ENCODE results near the gene SNRPB. TPM values are rescaled to one million over a fixed set of nuclear protein-coding genes. Genes with fewer than 3 reads are reported as not detected.

The SNRPB gene
- total RNA-seq (100 to 1,000 TPM in 8 of 9 donors, 10 to 100 TPM in 1; 77.7 to 265 (median 162) TPM), polyA plus RNA-seq (100 to 1,000 TPM in 2 of 3 donors, 10 to 100 TPM in 1; 66.2 to 192 (median 109) TPM)
- long read RNA-seq, donor 1, transcript SNRPB-202 (7 exons, 1,008 nt) = minor isoform, 38 of 291 reads
- long read RNA-seq, donor 1, transcript SNRPB-201 (7 exons, 1,154 nt) = major isoform, 92 of 291 reads
- long read RNA-seq, donor 1, partial matches to known transcripts = 156 of 291 reads
- long read RNA-seq, donor 1, other reads (novel, unspliced or antisense) = 5 of 291 reads
- long read RNA-seq, donor 2, transcript SNRPB-201 (7 exons, 1,154 nt) = major isoform, 45 of 141 reads
- long read RNA-seq, donor 2, transcript SNRPB-202 (7 exons, 1,008 nt) = minor isoform, 18 of 141 reads
- long read RNA-seq, donor 2, partial matches to known transcripts = 78 of 141 reads
- long read RNA-seq, donor 2, other reads (novel, unspliced or antisense) = 0 of 141 reads
- long read RNA-seq, donor 3, transcript SNRPB-201 (7 exons, 1,154 nt) = major isoform, 41 of 116 reads
- long read RNA-seq, donor 3, transcript SNRPB-202 (7 exons, 1,008 nt) = minor isoform, 22 of 116 reads
- long read RNA-seq, donor 3, partial matches to known transcripts = 53 of 116 reads
- long read RNA-seq, donor 3, other reads (novel, unspliced or antisense) = 0 of 116 reads
- long read RNA-seq, donor 4, transcript SNRPB-201 (7 exons, 1,154 nt) = major isoform, 82 of 115 reads
- long read RNA-seq, donor 4, transcript SNRPB-202 (7 exons, 1,008 nt) = minor isoform, 27 of 115 reads
- long read RNA-seq, donor 4, partial matches to known transcripts = 1 of 115 reads
- long read RNA-seq, donor 4, other reads (novel, unspliced or antisense) = 5 of 115 reads
- long read RNA-seq, donor 5, transcript SNRPB-202 (7 exons, 1,008 nt) = minor isoform, 39 of 186 reads
- long read RNA-seq, donor 5, transcript SNRPB-201 (7 exons, 1,154 nt) = major isoform, 116 of 186 reads
- long read RNA-seq, donor 5, transcript SNRPB-203 (8 exons, 985 nt) = minor isoform, 6 of 186 reads
- long read RNA-seq, donor 5, partial matches to known transcripts = 10 of 186 reads
- long read RNA-seq, donor 5, other reads (novel, unspliced or antisense) = 15 of 186 reads
- long read RNA-seq, donor 6, transcript SNRPB-202 (7 exons, 1,008 nt) = minor isoform, 18 of 78 reads
- long read RNA-seq, donor 6, transcript SNRPB-201 (7 exons, 1,154 nt) = major isoform, 54 of 78 reads
- long read RNA-seq, donor 6, partial matches to known transcripts = 4 of 78 reads
- long read RNA-seq, donor 6, other reads (novel, unspliced or antisense) = 2 of 78 reads
- long read RNA-seq, donor 7, transcript SNRPB-201 (7 exons, 1,154 nt) = major isoform, 36 of 138 reads
- long read RNA-seq, donor 7, transcript SNRPB-202 (7 exons, 1,008 nt) = minor isoform, 29 of 138 reads
- long read RNA-seq, donor 7, partial matches to known transcripts = 72 of 138 reads
- long read RNA-seq, donor 7, other reads (novel, unspliced or antisense) = 0 of 138 reads
- long read RNA-seq, donor 8, transcript SNRPB-202 (7 exons, 1,008 nt) = minor isoform, 37 of 321 reads
- long read RNA-seq, donor 8, transcript SNRPB-201 (7 exons, 1,154 nt) = major isoform, 102 of 321 reads
- long read RNA-seq, donor 8, partial matches to known transcripts = 169 of 321 reads
- long read RNA-seq, donor 8, other reads (novel, unspliced or antisense) = 13 of 321 reads
- long read RNA-seq, donor 9, transcript SNRPB-202 (7 exons, 1,008 nt) = minor isoform, 10 of 87 reads
- long read RNA-seq, donor 9, transcript SNRPB-201 (7 exons, 1,154 nt) = major isoform, 41 of 87 reads
- long read RNA-seq, donor 9, partial matches to known transcripts = 36 of 87 reads
- long read RNA-seq, donor 9, other reads (novel, unspliced or antisense) = 0 of 87 reads
- long read RNA-seq, donor 10, transcript SNRPB-201 (7 exons, 1,154 nt) = major isoform, 42 of 180 reads
- long read RNA-seq, donor 10, transcript SNRPB-202 (7 exons, 1,008 nt) = minor isoform, 19 of 180 reads
- long read RNA-seq, donor 10, partial matches to known transcripts = 119 of 180 reads
- long read RNA-seq, donor 10, other reads (novel, unspliced or antisense) = 0 of 180 reads

GRCh38 chr20:2470423-2471193 is at the start of gene SNRPB:
TSS of gene SNRPB (minus strand) at chr20:2470789. CDS start at chr20:2470690, 99 bp downstream.
- TF ChIP-seq POLR2A (IDR thresholded peaks at IDR 0.05) = peak; percentile 75 to 98
- TF ChIP-seq, protein P1, sequence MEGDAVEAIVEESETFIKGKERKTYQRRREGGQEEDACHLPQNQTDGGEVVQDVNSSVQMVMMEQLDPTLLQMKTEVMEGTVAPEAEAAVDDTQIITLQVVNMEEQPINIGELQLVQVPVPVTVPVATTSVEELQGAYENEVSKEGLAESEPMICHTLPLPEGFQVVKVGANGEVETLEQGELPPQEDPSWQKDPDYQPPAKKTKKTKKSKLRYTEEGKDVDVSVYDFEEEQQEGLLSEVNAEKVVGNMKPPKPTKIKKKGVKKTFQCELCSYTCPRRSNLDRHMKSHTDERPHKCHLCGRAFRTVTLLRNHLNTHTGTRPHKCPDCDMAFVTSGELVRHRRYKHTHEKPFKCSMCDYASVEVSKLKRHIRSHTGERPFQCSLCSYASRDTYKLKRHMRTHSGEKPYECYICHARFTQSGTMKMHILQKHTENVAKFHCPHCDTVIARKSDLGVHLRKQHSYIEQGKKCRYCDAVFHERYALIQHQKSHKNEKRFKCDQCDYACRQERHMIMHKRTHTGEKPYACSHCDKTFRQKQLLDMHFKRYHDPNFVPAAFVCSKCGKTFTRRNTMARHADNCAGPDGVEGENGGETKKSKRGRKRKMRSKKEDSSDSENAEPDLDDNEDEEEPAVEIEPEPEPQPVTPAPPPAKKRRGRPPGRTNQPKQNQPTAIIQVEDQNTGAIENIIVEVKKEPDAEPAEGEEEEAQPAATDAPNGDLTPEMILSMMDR (IDR thresholded peaks at IDR 0.05) = no peak
- Histone ChIP-seq H3K4me1 (replicated peaks in 1 of 2) (peaks cover 25 to 54% of the 10 kb centered on the region in 2 donors), H3K9me3 (replicated peaks in 1 of 3) (no peaks in the 10 kb centered on the region), H3K4me3 (peak within 1 kb of the TSS; percentile 65 to 96 (median 80)), H3K27ac (peak within 1 kb of the TSS; percentile 88 to 97 (median 93)), H3K36me3 (replicated peaks in 1 of 2) (peaks cover 0 to 20% of the 10 kb centered on the region in 2 donors), H3K27me3 (no peaks in the 10 kb centered on the region)
- intact Hi-C loops (cut with DNase I) = no loop called here
- WGBS, 4 donors = 1% methylated on average over 36 to 53 of the region's 53 CpGs
- DNase-seq = peak; percentile 96 to 99 (median 98)

DNA sequence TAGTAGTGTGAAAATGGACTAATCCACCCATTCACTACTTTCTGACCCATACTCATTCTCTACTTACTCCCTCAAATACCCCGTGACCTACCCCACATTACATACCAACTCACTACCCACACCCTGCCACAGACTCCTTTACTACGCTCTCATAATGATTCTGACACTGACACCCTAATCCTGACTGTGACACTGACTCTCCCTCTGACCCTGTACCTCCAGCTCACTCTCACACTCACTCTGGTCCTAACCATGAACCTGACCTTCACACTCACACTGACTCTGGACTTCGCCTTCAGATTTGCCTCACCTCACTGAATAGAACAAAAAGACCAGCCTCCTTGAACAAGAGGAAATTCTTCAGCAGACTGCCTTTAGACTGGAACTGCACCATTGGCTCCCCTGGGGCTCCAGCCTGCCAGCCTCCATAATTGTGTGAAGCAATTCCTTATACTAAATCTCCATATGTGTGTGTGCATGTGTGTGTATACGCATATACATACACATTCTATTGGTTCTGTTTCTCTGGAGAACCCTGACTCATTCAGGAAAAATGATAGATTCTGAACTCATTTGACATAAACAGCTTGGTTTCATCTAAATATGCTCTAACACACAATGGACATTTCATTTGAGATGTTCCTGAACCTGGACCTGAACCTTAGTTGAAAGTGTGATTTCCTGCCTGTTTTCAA is 48.7 kb upstream of the SNRPB start:
- DNase-seq = no peak
- intact Hi-C loops (cut with DNase I) = no loop called here
- peaks cover 0 to 5% of the 10 kb centered on the region in 2 donors for H3K4me1 ChIP-seq (replicated peaks in 1 of 2)
- no peaks in the 10 kb centered on the region for H3K36me3 ChIP-seq (replicated peaks in 1 of 2)
- no peak overlapping the region for H3K27ac ChIP-seq
- no peaks in the 10 kb centered on the region for H3K27me3 ChIP-seq
- TF ChIP-seq, protein P1 (IDR thresholded peaks at IDR 0.05) = no peak
- no peak for TF ChIP-seq POLR2A (IDR thresholded peaks at IDR 0.05)
- WGBS, 4 donors = 90 to 95% (median 94%) methylated on average over 4 of the region's 4 CpGs
- H3K4me3 ChIP-seq = no peak overlapping the region
- no peaks in the 10 kb centered on the region for H3K9me3 ChIP-seq (replicated peaks in 1 of 3)

All from adrenal gland (tissue), 19 donors.